Globus pallidus (tissue), 1 donor: ENCODE data around the gene PRSS36.
"Not testable (repeated sequence)": the region's sequence is repeated elsewhere in the genome, so short reads cannot be mapped to it uniquely, and the experiment has no call there.

ENCODE experiments used
- DNase-seq: peaks from one replicate; pipeline ENCODE4 v3.0.0-alpha.2; 2015; ENCODE audit warnings: low spot score

Gene PRSS36

GRCh38 chr16:31149894-31150890, at the start of gene PRSS36:
PRSS36 (minus strand) TSS chr16:31150066; CDS start chr16:31150035, 31 bp downstream.
- no peak for DNase-seq

- no peak for DNase-seq
Measured at GRCh38 chr16:31199430-31200041, 49.7 kb upstream of the PRSS36 start.

DNA sequence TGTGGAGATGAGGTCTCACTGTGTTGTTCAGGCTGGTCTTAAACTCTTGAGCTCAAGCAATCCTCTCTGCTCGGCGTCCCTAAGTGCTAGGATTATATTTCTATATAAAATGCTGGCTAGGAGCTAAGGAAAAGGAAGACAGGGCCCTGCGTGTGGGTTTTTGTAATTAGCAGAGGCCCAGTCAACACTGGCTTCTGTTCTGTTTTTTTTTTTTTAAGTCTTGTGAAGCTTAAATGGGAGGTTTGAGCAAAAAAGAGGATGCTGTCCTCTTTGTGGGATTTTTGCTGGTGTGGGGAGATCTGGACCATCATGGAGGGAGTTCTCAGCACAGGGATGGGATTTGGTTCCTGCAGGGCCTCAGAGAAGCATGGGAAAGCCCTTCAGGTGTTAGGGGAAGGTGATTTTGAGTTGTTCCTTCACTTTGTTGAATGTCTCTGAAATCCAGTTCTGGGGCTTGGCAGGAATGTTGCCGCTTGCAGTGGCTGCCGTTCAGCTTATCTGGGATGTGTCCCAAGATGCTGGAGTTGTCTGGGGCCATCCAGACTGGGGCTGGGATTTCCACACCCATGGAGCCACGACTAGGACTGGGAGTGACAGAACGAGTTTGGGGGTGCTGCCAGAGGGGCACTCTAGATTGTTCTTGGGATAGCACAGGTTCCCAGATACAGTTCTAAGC, 48.5 kb upstream of the PRSS36 start:
- no peak for DNase-seq

- DNase-seq = no peak
Measured at GRCh38 chr16:31196324-31197088, 46.6 kb upstream of the PRSS36 start.

DNA sequence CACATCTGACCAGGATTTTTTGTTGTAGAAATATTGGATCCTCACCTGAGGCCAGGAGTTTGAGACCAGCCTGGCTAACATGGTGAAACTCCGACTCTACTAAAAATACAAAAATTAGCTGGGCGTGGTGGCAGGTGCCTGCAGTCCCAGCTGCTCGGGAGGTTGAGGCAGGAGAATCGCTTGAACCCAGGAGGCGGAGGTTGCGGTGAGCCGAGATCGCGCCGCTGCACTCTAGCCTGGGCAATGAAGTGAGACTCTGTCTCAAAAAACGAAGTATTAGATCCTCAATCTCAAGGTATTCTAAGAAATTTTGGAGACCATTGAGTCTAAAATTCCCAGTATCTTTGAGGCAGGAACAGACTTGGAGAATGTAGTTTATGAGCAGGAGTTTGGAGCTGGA, 46.0 kb upstream of the PRSS36 start:
- DNase-seq = not testable (repeated sequence)

DNA sequence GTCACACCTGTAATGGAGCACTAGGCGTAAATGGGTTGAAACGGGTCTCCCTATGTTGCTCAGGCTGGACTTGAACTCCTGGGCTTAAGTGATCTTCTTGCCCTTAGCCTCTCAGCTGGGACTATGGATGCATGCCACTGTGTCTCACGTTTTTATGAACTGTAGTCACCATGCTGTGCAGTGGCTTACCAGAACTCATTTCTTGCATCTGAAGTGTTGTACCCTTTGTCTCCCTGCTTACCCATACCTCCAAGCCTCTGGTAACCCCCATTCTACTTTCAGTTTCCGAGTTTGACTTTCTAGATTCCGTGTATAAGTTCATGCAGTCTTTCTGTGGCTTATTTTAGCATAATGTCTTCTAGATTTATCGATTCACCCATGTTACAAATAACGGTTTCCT, 45.0 kb upstream of the PRSS36 start:
- no peak for DNase-seq

GRCh38 chr16:31193874-31194273, 44.0 kb upstream of the PRSS36 start:
- no peak for DNase-seq

- DNase-seq = no peak
Measured at GRCh38 chr16:31192856-31193642, 43.2 kb upstream of the PRSS36 start.

GRCh38 chr16:31191697-31192428, 42.0 kb upstream of the PRSS36 start:
- no peak for DNase-seq

- no peak for DNase-seq
Measured at GRCh38 chr16:31190818-31191444, 41.1 kb upstream of the PRSS36 start.

- DNase-seq = no peak
Measured at GRCh38 chr16:31190061-31190460, 40.2 kb upstream of the PRSS36 start.

GRCh38 chr16:31189412-31189778, 39.5 kb upstream of the PRSS36 start:
- no peak for DNase-seq

- DNase-seq = no peak
Measured at GRCh38 chr16:31188450-31189411, 38.9 kb upstream of the PRSS36 start.

DNA sequence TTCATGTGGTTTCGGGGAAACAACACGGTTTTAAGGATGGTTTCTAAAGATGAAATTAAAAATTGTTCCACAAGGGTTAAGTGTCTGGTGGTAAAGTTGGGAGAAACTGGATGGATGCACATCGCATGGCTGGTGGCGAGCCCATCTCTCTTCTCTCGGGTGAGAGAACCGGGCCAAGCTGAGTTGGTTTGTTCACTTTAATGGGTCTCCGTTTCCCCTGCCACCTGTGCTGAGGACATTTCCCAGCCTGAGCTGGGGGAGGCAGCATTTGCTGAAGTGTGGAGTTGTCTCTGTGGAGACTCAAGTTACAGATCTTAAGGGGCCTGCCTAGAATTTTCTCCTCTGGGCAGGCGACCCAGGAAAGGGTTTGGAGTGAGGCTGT, 37.9 kb upstream of the PRSS36 start:
- DNase-seq = no peak

GRCh38 chr16:31186930-31187807, 37.3 kb upstream of the PRSS36 start:
- DNase-seq = no peak

GRCh38 chr16:31186176-31186575, 36.3 kb upstream of the PRSS36 start:
- DNase-seq = no peak

GRCh38 chr16:31185339-31185738, 35.5 kb upstream of the PRSS36 start:
- DNase-seq = no peak

DNA sequence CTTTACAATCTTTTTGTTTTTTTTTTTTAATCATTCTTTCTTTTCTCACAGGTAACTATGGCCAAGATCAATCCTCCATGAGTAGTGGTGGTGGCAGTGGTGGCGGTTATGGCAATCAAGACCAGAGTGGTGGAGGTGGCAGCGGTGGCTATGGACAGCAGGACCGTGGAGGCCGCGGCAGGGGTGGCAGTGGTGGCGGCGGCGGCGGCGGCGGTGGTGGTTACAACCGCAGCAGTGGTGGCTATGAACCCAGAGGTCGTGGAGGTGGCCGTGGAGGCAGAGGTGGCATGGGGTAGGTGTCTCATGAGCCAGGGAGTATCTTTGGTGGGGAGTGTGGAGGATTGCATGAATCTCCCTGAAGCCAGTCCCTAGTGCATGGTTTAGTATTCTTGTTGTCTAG, 35.0 kb upstream of the PRSS36 start:
- DNase-seq = no peak
